Omental fat pad (tissue), 4 donors: ENCODE measurements around the gene FAIM2. TPM values are rescaled to one million over a fixed set of nuclear protein-coding genes. Genes with fewer than 3 reads are reported as not detected.
A peak's percentile ranks its signal among the peaks of the same experiment; 100 is the strongest.

ENCODE experiments used
- ATAC-seq: fragments of 150-250 bp; one replicate; pipeline ENCODE4 v1.9.1; 2016; ENCODE audit warnings: mild to moderate bottlenecking, moderate library complexity; ENCODE audit not compliant: low FRiP score
- DNase-seq: peaks from one replicate; pipeline ENCODE4 v3.0.0-alpha.2; 2019; ENCODE audit warnings: low spot score
- CTCF ChIP-seq, 3 donors: fragments of 450-650 bp; IDR thresholded peaks; one replicate each; pipeline ENCODE4 v1.5.1; 2016 to 2017; ENCODE audit warnings: antibody characterized with exemption in 3 of 3, mild to moderate bottlenecking in 3 of 3, moderate library complexity in 2 of 3
- total RNA-seq, 4 donors: library from RNA; depleted of rRNA; stranded (reverse); fragments of >200 nt; gene quantifications; one replicate each; pipeline ENCODE4 v1.1.0, GENCODE V29; 2016

FAIM2 gene
- total RNA-seq, 4 donors from 2014 or later = 0.36 to 6.1 (median 3.1) TPM

GRCh38 chr12:49843876-49844437 lies 59.7 kb downstream of the FAIM2 start:
- TF ChIP-seq CTCF (IDR thresholded peaks at IDR 0.05) = no peak
- DNase-seq (no peak), ATAC-seq (no peak)

- DNase-seq = no peak
- no peak for TF ChIP-seq CTCF (IDR thresholded peaks at IDR 0.05)
- ATAC-seq = no peak
These were observed 60.3 kb downstream of the FAIM2 start for GRCh38 chr12:49843411-49843810.

GRCh38 chr12:49842519-49843352 lies 61.0 kb downstream of the FAIM2 start, which contains the start of gene BCDIN3D:
BCDIN3D (minus strand) TSS chr12:49843106; CDS start chr12:49843087, 19 bp downstream.
- DNase-seq (peak; percentile 76), ATAC-seq (peak; percentile 97)
- TF ChIP-seq CTCF (IDR thresholded peaks at IDR 0.05) = no peak

GRCh38 chr12:49838973-49839633 lies 64.6 kb downstream of the FAIM2 start:
- no peak for DNase-seq
- ATAC-seq = no peak

GRCh38 chr12:49832836-49833421 lies 70.8 kb downstream of the FAIM2 start:
- ATAC-seq (no peak), DNase-seq (no peak)
- no peak for TF ChIP-seq CTCF (IDR thresholded peaks at IDR 0.05)

More at GRCh38 chr12:49838973-49839633, 64.6 kb downstream of the FAIM2 start:
- TF ChIP-seq CTCF (IDR thresholded peaks at IDR 0.05) = no peak

GRCh38 chr12:49831717-49832116 lies 72.0 kb downstream of the FAIM2 start:
- DNase-seq (no peak), ATAC-seq (no peak)
- no peak for TF ChIP-seq CTCF (IDR thresholded peaks at IDR 0.05)
